Activated naive CD4-positive, alpha-beta T cell treated with anti-CD3 and anti-CD28 coated beads for 36 hours (primary cell): Measurements from ENCODE around the gene CDH10. TPM values are rescaled to one million over a fixed set of nuclear protein-coding genes. Genes with fewer than 3 reads are reported as not detected.

ENCODE experiments used
- CTCF ChIA-PET: fragments of 350-600 bp; sonication (Branson Sonifier 250); formaldehyde crosslinking; loops from one replicate; lab custom pipeline; 2021; ENCODE audit warnings: antibody characterized with exemption; lab: Charles Lee
- DNase-seq: peaks from one replicate; pipeline ENCODE4 v3.0.0-alpha.2; 2020
- H3K27ac Mint-ChIP-seq: one replicate; pipeline ENCODE4 v1.8.0; 2021; ENCODE audit warnings: mild to moderate bottlenecking, mixed read lengths
- H3K27me3 Mint-ChIP-seq: one replicate; pipeline ENCODE4 v1.8.0; 2021; ENCODE audit warnings: low read depth, mixed read lengths
- H3K36me3 Mint-ChIP-seq: one replicate; pipeline ENCODE4 v1.8.0; 2021; ENCODE audit warnings: low read depth, mixed read lengths
- H3K4me1 Mint-ChIP-seq: one replicate; pipeline ENCODE4 v1.8.0; 2021; ENCODE audit warnings: low read depth, mixed read lengths
- H3K4me3 Mint-ChIP-seq: one replicate; pipeline ENCODE4 v1.8.0; 2021; ENCODE audit warnings: mild to moderate bottlenecking, moderate library complexity, mixed read lengths
- H3K9me3 Mint-ChIP-seq: one replicate; pipeline ENCODE4 v1.8.0; 2021; ENCODE audit warnings: mixed read lengths
- intact Hi-C: fragments of 100-400 bp; cut with micrococcal nuclease; formaldehyde crosslinking; loops from one replicate; pipeline ENCODE4 v1.15.1; 2023
- total RNA-seq, 2 experiments: library from RNA; stranded (reverse); gene quantifications; one replicate each; pipeline ENCODE4 v1.2.3, GENCODE V29; 2021

The CDH10 gene
- total RNA-seq, 2 experiments from 2014 or later, result not detected

DNA sequence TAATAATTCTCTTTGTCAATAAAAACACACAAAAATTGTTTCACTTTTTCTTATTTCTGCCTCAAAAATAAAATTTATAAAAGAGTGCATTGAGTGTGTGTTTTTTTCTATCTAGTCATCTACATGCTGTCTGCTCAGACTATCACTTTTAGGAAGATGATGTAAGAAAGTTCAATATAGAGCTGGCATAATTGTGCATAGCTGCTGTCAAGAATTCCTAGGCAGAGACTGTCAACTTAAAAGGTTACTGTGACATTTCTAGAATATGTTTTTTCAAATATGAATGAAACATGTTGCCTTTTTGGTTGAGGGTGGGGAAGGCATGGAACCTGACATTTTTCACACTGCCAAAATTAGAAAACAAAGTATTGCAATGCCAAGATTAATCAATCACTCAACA is 172.3 kb downstream of the CDH10 start:
- H3K9me3 Mint-ChIP-seq, result peaks cover 6% of the 10 kb centered on the region
- H3K4me3 Mint-ChIP-seq, result no peak overlapping the region
- H3K4me1 Mint-ChIP-seq, result no peaks in the 10 kb centered on the region
- no peaks in the 10 kb centered on the region for H3K36me3 Mint-ChIP-seq
- CTCF ChIA-PET, result no interaction called here
- H3K27ac Mint-ChIP-seq, result no peak overlapping the region
- intact Hi-C loops, result no loop called here
- no peak for DNase-seq
- no peaks in the 10 kb centered on the region for H3K27me3 Mint-ChIP-seq

DNA sequence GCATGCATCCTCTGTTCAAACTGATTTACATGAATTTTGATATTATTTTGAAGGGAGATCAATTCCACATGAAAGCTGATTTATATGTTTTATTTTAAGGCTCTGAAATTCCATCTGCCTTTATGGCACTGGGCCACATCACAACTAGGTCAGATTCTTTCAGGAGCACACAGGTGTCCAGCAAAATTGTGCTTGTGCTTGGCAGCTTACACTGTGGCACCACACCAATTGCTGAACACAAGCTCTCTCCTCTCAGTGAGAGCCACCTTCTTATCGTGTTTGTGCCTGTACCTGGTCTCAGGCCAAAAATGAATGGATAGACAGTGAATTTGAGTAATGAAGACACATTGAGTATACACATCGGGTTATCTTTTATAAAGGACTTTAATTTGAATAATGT is 200.4 kb downstream of the CDH10 start:
- intact Hi-C loops, result no loop called here
- H3K4me1 Mint-ChIP-seq, result no peaks in the 10 kb centered on the region
- CTCF ChIA-PET, result no interaction called here
- DNase-seq, result no peak
- no peak overlapping the region for H3K27ac Mint-ChIP-seq
- H3K9me3 Mint-ChIP-seq, result peaks cover 6% of the 10 kb centered on the region
- H3K36me3 Mint-ChIP-seq, result no peaks in the 10 kb centered on the region
- no peak overlapping the region for H3K4me3 Mint-ChIP-seq
- H3K27me3 Mint-ChIP-seq, result no peaks in the 10 kb centered on the region

GRCh38 chr5:24439465-24439864 is 205.3 kb downstream of the CDH10 start:
- intact Hi-C loops, result no loop called here
- CTCF ChIA-PET, result no interaction called here
- Mint-ChIP-seq H3K4me1 (no peaks in the 10 kb centered on the region), H3K27ac (no peak overlapping the region), H3K4me3 (no peak overlapping the region), H3K27me3 (no peaks in the 10 kb centered on the region), H3K9me3 (peaks cover 14% of the 10 kb centered on the region), H3K36me3 (no peaks in the 10 kb centered on the region)
- no peak for DNase-seq
